Measurements from ENCODE around the gene SPRED2. TPM values are rescaled to one million over a fixed set of nuclear protein-coding genes. Genes with fewer than 3 reads are reported as not detected.

Gene SPRED2
- total and polyA plus RNA-seq, 10 donors, result 3.5 to 26.4 (median 13.8) TPM

DNA sequence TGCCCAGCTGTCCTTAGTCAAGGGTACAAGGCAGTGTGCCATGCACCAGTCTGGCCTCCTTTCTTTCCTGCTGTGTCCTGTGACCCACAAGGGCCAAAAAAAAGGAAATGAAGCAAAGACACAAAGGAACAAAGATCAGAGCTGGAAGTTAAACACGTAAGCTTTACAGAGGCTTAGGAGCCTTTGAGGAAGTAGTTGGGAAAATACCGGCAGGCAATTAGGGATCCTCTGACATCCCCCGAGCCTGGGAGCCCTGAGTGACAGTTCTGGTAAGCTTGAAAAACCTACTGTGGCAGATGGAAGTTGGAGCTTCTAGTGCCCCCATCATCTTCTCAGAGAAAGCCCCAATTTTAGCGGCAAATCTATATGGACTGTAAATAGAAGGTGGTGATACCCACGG lies 78.5 kb downstream of the SPRED2 start:
- WGBS, 5 donors, result 44 to 71% (median 50%) methylated on average over 5 of the region's 5 CpGs
- no peak overlapping the region for H3K27ac ChIP-seq
- no peak for DNase-seq
- no peaks in the 10 kb centered on the region for H3K36me3 ChIP-seq
- H3K9me3 ChIP-seq, result no peaks in the 10 kb centered on the region
- TF ChIP-seq POLR2A (IDR thresholded peaks at IDR 0.05) (no peak), POLR2AphosphoS5 (IDR thresholded peaks at IDR 0.05) (no peak)
- TF ChIP-seq, protein P1, sequence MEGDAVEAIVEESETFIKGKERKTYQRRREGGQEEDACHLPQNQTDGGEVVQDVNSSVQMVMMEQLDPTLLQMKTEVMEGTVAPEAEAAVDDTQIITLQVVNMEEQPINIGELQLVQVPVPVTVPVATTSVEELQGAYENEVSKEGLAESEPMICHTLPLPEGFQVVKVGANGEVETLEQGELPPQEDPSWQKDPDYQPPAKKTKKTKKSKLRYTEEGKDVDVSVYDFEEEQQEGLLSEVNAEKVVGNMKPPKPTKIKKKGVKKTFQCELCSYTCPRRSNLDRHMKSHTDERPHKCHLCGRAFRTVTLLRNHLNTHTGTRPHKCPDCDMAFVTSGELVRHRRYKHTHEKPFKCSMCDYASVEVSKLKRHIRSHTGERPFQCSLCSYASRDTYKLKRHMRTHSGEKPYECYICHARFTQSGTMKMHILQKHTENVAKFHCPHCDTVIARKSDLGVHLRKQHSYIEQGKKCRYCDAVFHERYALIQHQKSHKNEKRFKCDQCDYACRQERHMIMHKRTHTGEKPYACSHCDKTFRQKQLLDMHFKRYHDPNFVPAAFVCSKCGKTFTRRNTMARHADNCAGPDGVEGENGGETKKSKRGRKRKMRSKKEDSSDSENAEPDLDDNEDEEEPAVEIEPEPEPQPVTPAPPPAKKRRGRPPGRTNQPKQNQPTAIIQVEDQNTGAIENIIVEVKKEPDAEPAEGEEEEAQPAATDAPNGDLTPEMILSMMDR (IDR thresholded peaks at IDR 0.05 in 8 of 11, conservative IDR thresholded peaks at IDR 0.05 in 3 of 11), result no peak
- intact Hi-C loops (cut with DNase I; ENCODE audit: low total_unique reads), result no loop called here
- peaks cover 11 to 52% (median 28%) of the 10 kb centered on the region in 6 donors for H3K4me1 ChIP-seq
- H3K27me3 ChIP-seq (replicated peaks in 1 of 7), result no peaks in the 10 kb centered on the region
- no peak overlapping the region for H3K4me3 ChIP-seq

- no peak for DNase-seq
- intact Hi-C loops (cut with DNase I; ENCODE audit: low total_unique reads), result no loop called here
- Histone ChIP-seq H3K4me1 (peaks cover 11 to 46% (median 26%) of the 10 kb centered on the region in 6 donors), H3K27me3 (replicated peaks in 1 of 7) (no peaks in the 10 kb centered on the region), H3K9me3 (no peaks in the 10 kb centered on the region), H3K36me3 (no peaks in the 10 kb centered on the region), H3K4me3 (no peak overlapping the region), H3K27ac (no peak overlapping the region)
- 91 to 97% (median 94%) methylated on average over 4 of the region's 4 CpGs for WGBS, 5 donors
- no peak for TF ChIP-seq POLR2A (IDR thresholded peaks at IDR 0.05)
- TF ChIP-seq POLR2AphosphoS5 (IDR thresholded peaks at IDR 0.05), result no peak
- TF ChIP-seq, protein P1 (IDR thresholded peaks at IDR 0.05 in 8 of 11, conservative IDR thresholded peaks at IDR 0.05 in 3 of 11), result no peak
These were observed 79.4 kb downstream of the SPRED2 start for GRCh38 chr2:65353046-65353445.

GRCh38 chr2:65351948-65352595 lies 80.3 kb downstream of the SPRED2 start:
- Histone ChIP-seq H3K9me3 (no peaks in the 10 kb centered on the region), H3K27ac (no peak overlapping the region), H3K4me3 (no peak overlapping the region), H3K36me3 (no peaks in the 10 kb centered on the region), H3K4me1 (peaks cover 11 to 37% (median 26%) of the 10 kb centered on the region in 6 donors), H3K27me3 (replicated peaks in 1 of 7) (no peaks in the 10 kb centered on the region)
- TF ChIP-seq, protein P1 (IDR thresholded peaks at IDR 0.05 in 8 of 11, conservative IDR thresholded peaks at IDR 0.05 in 3 of 11), result no peak
- TF ChIP-seq POLR2AphosphoS5 (IDR thresholded peaks at IDR 0.05) (no peak), POLR2A (IDR thresholded peaks at IDR 0.05) (no peak)
- intact Hi-C loops (cut with DNase I; ENCODE audit: low total_unique reads), result no loop called here
- 86 to 89% (median 86%) methylated on average over 9 of the region's 9 CpGs for WGBS, 5 donors
- DNase-seq, result no peak

- peaks cover 11 to 34% (median 26%) of the 10 kb centered on the region in 6 donors for H3K4me1 ChIP-seq
- TF ChIP-seq POLR2AphosphoS5 (IDR thresholded peaks at IDR 0.05) (no peak), POLR2A (IDR thresholded peaks at IDR 0.05) (no peak)
- TF ChIP-seq, protein P1 (IDR thresholded peaks at IDR 0.05 in 8 of 11, conservative IDR thresholded peaks at IDR 0.05 in 3 of 11), result no peak
- no peak overlapping the region for H3K4me3 ChIP-seq
- 67 to 79% (median 74%) methylated on average over 10 of the region's 10 CpGs for WGBS, 5 donors
- no peaks in the 10 kb centered on the region for H3K9me3 ChIP-seq
- intact Hi-C loops (cut with DNase I; ENCODE audit: low total_unique reads), result no loop called here
- no peaks in the 10 kb centered on the region for H3K36me3 ChIP-seq
- no peak overlapping the region for H3K27ac ChIP-seq
- no peak for DNase-seq
- no peaks in the 10 kb centered on the region for H3K27me3 ChIP-seq (replicated peaks in 1 of 7)
These were observed 81.0 kb downstream of the SPRED2 start for GRCh38 chr2:65351234-65351947.

Measured in spleen (tissue), 11 donors.